AG04450 (cell line): ENCODE measurements around the gene FAM98A. TPM values are rescaled to one million over a fixed set of nuclear protein-coding genes. Genes with fewer than 3 reads are reported as not detected.

Experiments used
- CTCF ChIA-PET: fragments of 300-600, 350-600 bp; formaldehyde crosslinking; extraction: SDS; loops from one replicate; lab custom pipeline; 2022; ENCODE audit warnings: antibody characterized with exemption, inconsistent platforms; lab: Charles Lee
- POLR2A ChIA-PET: fragments of 350-600 bp; formaldehyde crosslinking; extraction: SDS; loops from one replicate; lab custom pipeline; 2021; ENCODE audit warnings: antibody characterized with exemption, inconsistent platforms; lab: Yijun Ruan, JAX
- DNase-seq: peaks from one replicate; pipeline ENCODE4 v3.0.0-alpha.2; 2011; ENCODE audit warnings: low read depth, low spot score
- H3K27ac ChIP-seq: one replicate; pipeline ENCODE4 v1.5.1; 2012; ENCODE audit warnings: low read depth, low read length, control low read depth
- H3K27me3 ChIP-seq: one replicate; pipeline ENCODE4 v1.6.0; 2012; ENCODE audit warnings: low read length; ENCODE audit not compliant: control insufficient read depth, insufficient read depth
- H3K4me3 ChIP-seq: 2 replicates; pipeline ENCODE4 v1.5.1; 2011; ENCODE audit warnings: mild to moderate bottlenecking, low read depth, low read length, control low read depth
- H3K9me3 ChIP-seq: 2 replicates; pipeline ENCODE4 v1.5.1; 2012; ENCODE audit warnings: low read length; ENCODE audit not compliant: control insufficient read depth, insufficient read depth
- CTCF ChIP-seq: IDR thresholded peaks from 2 replicates; pipeline ENCODE4 v1.5.1; 2011; ENCODE audit warnings: low read depth, low read length, control low read depth, inconsistent platforms
- polyA plus RNA-seq: library from polyadenylated mRNA; depleted of rRNA; stranded (reverse); fragments of >200 nt; gene quantifications from 2 replicates; pipeline ENCODE4 v1.2.3, GENCODE V29; 2011

The FAM98A gene
- polyA plus RNA-seq, 1 experiment = 156 TPM

DNA sequence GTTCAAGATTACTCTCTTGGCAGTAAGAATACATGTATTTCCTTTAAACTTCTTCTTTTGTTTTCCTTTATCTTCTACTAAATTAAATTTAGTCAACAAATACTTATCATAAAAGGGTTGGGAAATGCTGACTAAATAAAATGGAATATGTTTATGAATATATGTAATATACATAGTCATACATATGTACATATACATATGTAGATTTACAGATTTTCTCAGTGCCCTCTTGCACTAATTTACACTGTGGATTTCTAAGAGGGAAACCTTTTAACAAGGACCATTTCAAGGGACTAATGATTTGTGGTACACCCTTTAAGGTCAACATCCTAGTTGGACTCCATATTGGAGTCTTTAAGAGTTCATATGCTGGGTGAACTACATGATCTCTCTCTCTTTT lies 37.2 kb downstream of the FAM98A start:
- no peak for DNase-seq
- ChIA-PET POLR2A (no interaction called here), CTCF (interaction anchor here (1.2 to 1.7 kb wide), 2 partner anchors 11 to 22 kb away, joined by 3 to 5 read pairs; no protein-coding TSS in a partner anchor)
- Histone ChIP-seq H3K9me3 (no peaks in the 10 kb centered on the region), H3K27me3 (no peaks in the 10 kb centered on the region), H3K4me3 (no peak overlapping the region), H3K27ac (no peak overlapping the region)
- TF ChIP-seq CTCF = no peak

GRCh38 chr2:33560017-33560416 lies 39.1 kb downstream of the FAM98A start:
- ChIA-PET POLR2A (interaction anchor here (0.7 kb wide), 1 partner anchor 39 kb away, joined by 3 read pairs; the partner anchor contains the start of gene FAM98A), CTCF (interaction anchor here (0.6 to 1.1 kb wide), 3 partner anchors 12 to 84 kb away, joined by 4 to 5 read pairs (median 4); no protein-coding TSS in a partner anchor)
- H3K4me3 ChIP-seq = no peak overlapping the region
- no peaks in the 10 kb centered on the region for H3K9me3 ChIP-seq
- no peak overlapping the region for H3K27ac ChIP-seq
- no peak for TF ChIP-seq CTCF
- DNase-seq = no peak
- H3K27me3 ChIP-seq = no peaks in the 10 kb centered on the region

DNA sequence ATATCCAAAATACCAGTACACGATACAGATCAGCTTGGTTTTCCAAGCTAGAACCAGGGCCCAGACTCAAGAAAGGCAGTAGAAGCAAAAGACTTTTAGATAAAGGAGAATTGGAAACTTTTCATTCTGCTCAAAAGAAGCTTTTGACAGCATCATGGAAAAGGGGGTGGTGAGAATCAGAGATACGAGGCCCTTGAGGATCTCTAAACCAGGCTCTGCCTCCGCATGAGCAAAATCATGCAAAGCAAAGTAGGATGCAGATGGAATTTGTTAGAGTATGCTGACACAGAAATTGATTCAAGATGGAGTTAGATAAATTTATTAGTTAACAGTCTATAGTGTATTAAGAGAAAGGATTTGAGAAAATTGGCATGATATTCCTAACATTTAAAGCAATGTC lies 39.8 kb downstream of the FAM98A start:
- no peaks in the 10 kb centered on the region for H3K27me3 ChIP-seq
- H3K27ac ChIP-seq = no peak overlapping the region
- no peak for DNase-seq
- no peaks in the 10 kb centered on the region for H3K9me3 ChIP-seq
- no peak overlapping the region for H3K4me3 ChIP-seq
- CTCF ChIA-PET = interaction anchor here (0.9 kb wide), 1 partner anchor 24 kb away, joined by 4 read pairs; no protein-coding TSS in a partner anchor
- POLR2A ChIA-PET = no interaction called here
- TF ChIP-seq CTCF = no peak

GRCh38 chr2:33555681-33556080 lies 43.4 kb downstream of the FAM98A start:
- POLR2A ChIA-PET = no interaction called here
- H3K27ac ChIP-seq = no peak overlapping the region
- no peak for TF ChIP-seq CTCF
- DNase-seq = no peak
- H3K27me3 ChIP-seq = no peaks in the 10 kb centered on the region
- CTCF ChIA-PET = interaction anchor here (1.7 to 2.2 kb wide), 2 partner anchors 28 to 80 kb away, joined by 7 to 9 read pairs; partner anchors contain the start of gene RASGRP3
- no peaks in the 10 kb centered on the region for H3K9me3 ChIP-seq
- no peak overlapping the region for H3K4me3 ChIP-seq

DNA sequence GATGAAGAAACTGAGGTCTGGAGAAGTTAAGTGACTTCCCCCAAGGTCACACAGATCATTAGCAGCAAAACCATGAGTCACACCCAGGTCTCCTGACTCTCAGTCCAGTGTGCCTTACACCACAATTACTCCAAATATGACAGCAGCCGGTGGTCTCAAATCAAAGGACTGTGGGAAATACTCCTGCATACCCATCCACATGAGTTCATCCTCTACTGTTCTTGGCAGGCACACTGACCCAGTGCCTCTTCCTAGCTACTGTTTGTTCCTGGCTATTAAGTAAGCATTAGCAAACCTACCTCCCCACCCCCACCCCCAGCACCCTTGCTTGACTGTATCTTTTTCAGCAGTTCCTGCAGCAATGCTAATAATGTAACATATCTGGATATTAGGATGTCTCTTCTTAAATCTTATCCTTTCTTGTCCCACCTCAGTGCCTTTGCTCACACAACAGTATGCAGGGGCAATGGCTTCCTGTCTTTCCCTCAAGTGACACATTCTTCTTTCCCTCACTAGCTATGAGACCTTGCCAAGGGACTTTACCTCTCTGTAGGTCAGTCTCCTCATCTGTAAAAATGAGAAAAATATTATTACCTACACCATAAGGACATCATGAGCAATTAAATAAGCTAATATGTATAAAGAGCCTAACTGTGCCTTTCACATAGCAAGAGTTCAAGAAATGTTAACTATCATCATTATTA lies 46.2 kb downstream of the FAM98A start:
- ChIA-PET CTCF (interaction anchor here (0.6 kb wide), 1 partner anchor 165 kb away, joined by 3 read pairs; no protein-coding TSS in a partner anchor), POLR2A (no interaction called here)
- no peaks in the 10 kb centered on the region for H3K27me3 ChIP-seq
- H3K9me3 ChIP-seq = no peaks in the 10 kb centered on the region
- no peak for TF ChIP-seq CTCF
- no peak for DNase-seq
- no peak overlapping the region for H3K4me3 ChIP-seq
- H3K27ac ChIP-seq = no peak overlapping the region
